Left lung (tissue), 10 donors: ENCODE results near the gene KCNA3. TPM values are rescaled to one million over a fixed set of nuclear protein-coding genes. Genes with fewer than 3 reads are reported as not detected.

Experiments used
- ATAC-seq: fragments of 200-7000 bp; cut with Tn5 transposase; one replicate; pipeline ENCODE4 v1.9.1; 2020; ENCODE audit warnings: moderate library complexity
- DNase-seq, 4 donors: peaks; one replicate each; pipeline ENCODE4 v3.0.0-alpha.2; 2013 to 2020
- H3K27ac ChIP-seq, 2 donors: fragments of 200-600 bp; sonication (generic) in 1 of 2; one replicate each; pipeline versions ENCODE4 v1.5.0 to v1.8.0; 2020 to 2021
- H3K27me3 ChIP-seq, 2 donors: fragments of 200-600 bp; sonication (generic) in 1 of 2; one replicate each; pipeline versions ENCODE4 v1.5.0 to v1.8.0; 2020 to 2021
- H3K36me3 ChIP-seq, 2 donors: fragments of 200-600 bp; sonication (generic) in 1 of 2; one replicate each; pipeline versions ENCODE4 v1.5.0 to v1.8.0; 2020 to 2021
- H3K4me1 ChIP-seq, 2 donors: fragments of 200-600 bp; one replicate each; pipeline ENCODE4 v1.8.0; 2021
- H3K4me3 ChIP-seq, 2 donors: fragments of 200-600 bp; sonication (generic) in 1 of 2; one replicate each; pipeline versions ENCODE4 v1.5.0 to v1.8.0; 2020 to 2021; ENCODE audit warnings: mild to moderate bottlenecking in 1 of 2
- H3K9me3 ChIP-seq, 2 donors: fragments of 200-600 bp; sonication (generic) in 1 of 2; one replicate each; pipeline versions ENCODE4 v1.5.0 to v1.8.0; 2020 to 2021
- intact Hi-C, 2 donors: fragments of 100-400 bp; cut with DNase I; formaldehyde crosslinking; loops; one replicate each; pipeline versions ENCODE4 v1.11.2 to v1.14.2; 2022
- polyA plus RNA-seq, 6 donors: library from polyadenylated mRNA; unstranded; fragments of 120-200 nt; gene quantifications; one replicate each; pipeline ENCODE4 v1.2.1, GENCODE V29; 2013; ENCODE audit not compliant: insufficient read length in 6 of 6
- total RNA-seq, 2 donors: library from RNA; stranded (reverse); fragmentation: NEBNext Ultra II Directional; extraction: Animal tissue kit (Norgen Biotek cat#: 25700); gene quantifications; one replicate each; pipeline ENCODE4 v1.2.1, GENCODE V29; 2021
- TF ChIP-seq, protein P1 (sequence below), 2 donors: fragments of 200-600 bp; sonication (generic) in 1 of 2; IDR thresholded peaks; one replicate each; pipeline versions ENCODE4 v1.5.0 to v1.8.0; 2021; ENCODE audit warnings: antibody characterized with exemption in 2 of 2
- donor health status: DM: no; HTN: yes; CAD: no.
- donor health status: DM: no; HTN: no; CAD: no.

KCNA3 gene
- total and polyA plus RNA-seq, 8 donors: 0.81 to 11.3 (median 1.0) TPM

GRCh38 chr1:110637475-110637874 lies 37.3 kb downstream of the KCNA3 start:
- no peaks in the 10 kb centered on the region for H3K27me3 ChIP-seq
- intact Hi-C loops: no loop called here
- peak in 1 of 4 donors; percentile 47 for DNase-seq
- peaks cover 6 to 43% of the 10 kb centered on the region in 2 donors for H3K4me1 ChIP-seq
- H3K27ac ChIP-seq: no peak overlapping the region
- no peaks in the 10 kb centered on the region for H3K36me3 ChIP-seq
- ATAC-seq: no peak
- TF ChIP-seq, protein P1, sequence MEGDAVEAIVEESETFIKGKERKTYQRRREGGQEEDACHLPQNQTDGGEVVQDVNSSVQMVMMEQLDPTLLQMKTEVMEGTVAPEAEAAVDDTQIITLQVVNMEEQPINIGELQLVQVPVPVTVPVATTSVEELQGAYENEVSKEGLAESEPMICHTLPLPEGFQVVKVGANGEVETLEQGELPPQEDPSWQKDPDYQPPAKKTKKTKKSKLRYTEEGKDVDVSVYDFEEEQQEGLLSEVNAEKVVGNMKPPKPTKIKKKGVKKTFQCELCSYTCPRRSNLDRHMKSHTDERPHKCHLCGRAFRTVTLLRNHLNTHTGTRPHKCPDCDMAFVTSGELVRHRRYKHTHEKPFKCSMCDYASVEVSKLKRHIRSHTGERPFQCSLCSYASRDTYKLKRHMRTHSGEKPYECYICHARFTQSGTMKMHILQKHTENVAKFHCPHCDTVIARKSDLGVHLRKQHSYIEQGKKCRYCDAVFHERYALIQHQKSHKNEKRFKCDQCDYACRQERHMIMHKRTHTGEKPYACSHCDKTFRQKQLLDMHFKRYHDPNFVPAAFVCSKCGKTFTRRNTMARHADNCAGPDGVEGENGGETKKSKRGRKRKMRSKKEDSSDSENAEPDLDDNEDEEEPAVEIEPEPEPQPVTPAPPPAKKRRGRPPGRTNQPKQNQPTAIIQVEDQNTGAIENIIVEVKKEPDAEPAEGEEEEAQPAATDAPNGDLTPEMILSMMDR (IDR thresholded peaks at IDR 0.05): no peak
- no peak overlapping the region for H3K4me3 ChIP-seq
- no peaks in the 10 kb centered on the region for H3K9me3 ChIP-seq

- no peak overlapping the region for H3K27ac ChIP-seq
- no peaks in the 10 kb centered on the region for H3K9me3 ChIP-seq
- no peaks in the 10 kb centered on the region for H3K36me3 ChIP-seq
- intact Hi-C loops: no loop called here
- no peak for DNase-seq
- peaks cover 6 to 36% of the 10 kb centered on the region in 2 donors for H3K4me1 ChIP-seq
- H3K27me3 ChIP-seq: no peaks in the 10 kb centered on the region
- H3K4me3 ChIP-seq: no peak overlapping the region
- TF ChIP-seq, protein P1 (IDR thresholded peaks at IDR 0.05): no peak
- no peak for ATAC-seq
Observed at GRCh38 chr1:110636149-110636935, 38.4 kb downstream of the KCNA3 start.

DNA sequence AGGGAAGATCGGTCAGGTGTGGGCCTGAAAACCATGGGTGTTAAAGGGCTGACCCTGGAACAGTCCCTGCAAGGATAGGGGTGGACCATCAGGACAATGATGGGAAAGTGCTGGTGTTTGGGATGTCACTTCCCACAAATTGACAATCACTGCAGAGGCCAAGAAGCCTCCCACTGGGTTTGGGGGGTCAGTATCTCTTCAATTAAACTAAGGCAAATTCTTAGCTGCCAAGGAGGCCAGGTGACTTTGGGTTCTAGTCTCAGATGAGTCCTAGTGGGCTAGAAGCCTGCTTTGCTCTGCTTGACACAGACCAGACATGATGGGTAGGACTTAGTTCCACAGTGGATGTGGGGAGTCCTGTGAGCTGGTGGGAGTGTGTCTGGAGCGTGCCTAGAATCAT lies 39.3 kb downstream of the KCNA3 start:
- Histone ChIP-seq H3K27ac (no peak overlapping the region), H3K27me3 (no peaks in the 10 kb centered on the region), H3K36me3 (no peaks in the 10 kb centered on the region), H3K4me1 (peaks cover 6 to 42% of the 10 kb centered on the region in 2 donors), H3K4me3 (no peak overlapping the region), H3K9me3 (no peaks in the 10 kb centered on the region)
- TF ChIP-seq, protein P1 (IDR thresholded peaks at IDR 0.05): no peak
- intact Hi-C loops: no loop called here
- ATAC-seq: no peak
- DNase-seq: no peak

DNA sequence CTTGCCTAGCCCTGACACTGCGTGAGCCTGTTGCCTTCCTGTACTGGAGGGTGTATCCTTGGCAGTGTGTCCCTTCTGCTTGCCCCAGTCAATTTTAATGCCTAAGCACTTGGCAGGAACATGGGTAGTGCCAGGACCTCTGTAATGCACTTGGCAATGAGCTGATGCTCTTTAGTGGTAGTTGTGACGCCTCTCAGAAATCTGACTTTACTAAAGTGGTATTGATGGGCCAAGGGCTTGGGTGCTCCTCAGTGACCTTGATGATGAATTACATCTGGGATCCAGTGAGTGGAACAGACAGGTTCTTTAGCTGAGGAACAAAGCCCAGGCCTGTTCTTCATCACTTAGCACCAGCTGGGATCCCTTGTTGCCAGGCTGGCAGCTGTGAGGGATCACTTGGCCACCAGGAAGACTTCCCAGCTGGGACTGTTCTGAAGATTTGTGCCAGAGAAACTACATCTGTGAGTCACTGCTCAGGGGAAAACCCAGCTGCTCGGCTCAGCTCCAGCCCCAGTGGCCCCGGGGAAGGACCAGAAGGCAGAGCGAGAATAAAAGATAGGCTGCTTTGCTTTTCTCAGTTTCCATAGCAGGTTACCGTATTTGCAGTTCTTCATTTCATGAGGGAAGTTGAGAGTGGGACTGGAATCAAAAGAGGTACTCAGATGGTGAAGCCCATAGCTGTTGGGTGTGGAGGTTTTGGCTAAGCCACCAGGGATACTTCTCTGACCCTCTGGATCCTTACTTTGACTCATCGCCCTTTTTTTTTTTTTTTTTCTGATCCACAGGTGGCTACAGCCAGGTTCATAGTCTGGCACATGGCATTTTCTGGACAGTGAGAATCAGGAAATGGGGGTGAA lies 40.1 kb downstream of the KCNA3 start:
- DNase-seq (peak; percentile 74 to 94 (median 87)), ATAC-seq (peak; percentile 82)
- H3K9me3 ChIP-seq: no peaks in the 10 kb centered on the region
- no peaks in the 10 kb centered on the region for H3K27me3 ChIP-seq
- TF ChIP-seq, protein P1 (IDR thresholded peaks at IDR 0.05): no peak
- no peaks in the 10 kb centered on the region for H3K36me3 ChIP-seq
- peaks cover 6 to 36% of the 10 kb centered on the region in 2 donors for H3K4me1 ChIP-seq
- intact Hi-C loops: no loop called here
- H3K27ac ChIP-seq: no peak overlapping the region
- H3K4me3 ChIP-seq: no peak overlapping the region

GRCh38 chr1:110634086-110634454 lies 40.7 kb downstream of the KCNA3 start:
- intact Hi-C loops: no loop called here

More at GRCh38 chr1:110634086-110634454, 40.7 kb downstream of the KCNA3 start:
- Histone ChIP-seq H3K27ac (no peak overlapping the region), H3K27me3 (no peaks in the 10 kb centered on the region), H3K4me1 (peaks cover 6 to 31% of the 10 kb centered on the region in 2 donors), H3K4me3 (no peak overlapping the region), H3K9me3 (no peaks in the 10 kb centered on the region), H3K36me3 (no peaks in the 10 kb centered on the region)
- DNase-seq (no peak), ATAC-seq (no peak)
- TF ChIP-seq, protein P1 (IDR thresholded peaks at IDR 0.05): no peak
